RCC 7860 (cell line): Measurements from ENCODE around the gene POP5.
"Not testable (repeated sequence)": the region's sequence is repeated elsewhere in the genome, so short reads cannot be mapped to it uniquely, and the experiment has no call there.

Experiments used
- DNase-seq: peaks from one replicate; pipeline ENCODE4 v3.0.0-alpha.2; 2015; ENCODE audit warnings: low spot score
- FAIRE-seq: peaks from 2 replicates; lab custom pipeline; 2012; peaks lifted over from hg19 to GRCh38; lab: Jason Lieb, UNC

Gene POP5, protein sequence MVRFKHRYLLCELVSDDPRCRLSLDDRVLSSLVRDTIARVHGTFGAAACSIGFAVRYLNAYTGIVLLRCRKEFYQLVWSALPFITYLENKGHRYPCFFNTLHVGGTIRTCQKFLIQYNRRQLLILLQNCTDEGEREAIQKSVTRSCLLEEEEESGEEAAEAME

DNA sequence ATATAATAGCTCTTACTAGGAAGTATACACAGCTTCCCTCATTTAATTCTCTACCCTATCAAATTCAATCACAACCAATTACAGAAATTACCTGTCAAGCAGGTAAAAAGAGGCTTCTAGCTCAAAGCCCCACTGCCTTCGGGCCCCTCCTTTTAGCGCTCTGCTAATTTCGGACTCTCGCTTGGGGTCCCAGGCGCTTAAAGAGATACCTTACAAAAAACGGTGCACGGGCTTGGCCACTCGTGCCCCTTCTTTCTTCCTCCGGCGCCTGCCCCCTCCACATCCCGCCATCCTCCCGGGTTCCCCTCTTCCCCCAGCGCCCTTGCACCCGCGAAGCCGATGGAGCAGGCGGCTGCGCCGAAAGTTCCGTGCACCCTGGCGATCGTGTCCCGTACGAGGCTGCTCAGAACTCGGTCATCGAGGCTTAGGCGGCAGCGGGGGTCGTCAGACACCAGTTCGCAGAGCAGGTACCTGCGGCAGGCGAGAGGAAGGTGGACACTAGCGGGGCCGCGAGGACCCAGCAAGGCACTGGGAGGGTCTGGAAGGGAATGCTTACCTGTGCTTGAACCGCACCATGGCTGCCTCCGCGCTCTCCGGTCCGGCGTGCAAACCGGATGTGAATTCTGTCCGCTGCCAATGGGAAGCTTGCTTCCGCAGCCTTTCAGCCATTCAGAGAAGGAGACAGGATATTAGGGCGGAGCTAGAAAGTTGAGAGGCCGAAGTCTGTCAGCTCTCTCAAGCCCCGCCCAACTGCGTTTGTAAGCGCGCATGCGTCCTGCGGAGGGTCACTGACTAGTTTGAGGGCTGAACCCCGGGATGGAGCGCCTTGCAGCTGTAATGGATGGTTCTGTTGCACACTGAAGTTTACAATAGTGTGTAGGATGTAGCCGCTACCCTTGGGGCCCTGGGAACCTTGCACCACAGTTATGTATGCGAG, at the start of gene POP5:
Gene POP5, minus strand, starts transcription at position 616 of the 937 bp plus-strand sequence. Its CDS starts 40 bp downstream, at position 576.
- FAIRE-seq: peak; percentile 85

DNA sequence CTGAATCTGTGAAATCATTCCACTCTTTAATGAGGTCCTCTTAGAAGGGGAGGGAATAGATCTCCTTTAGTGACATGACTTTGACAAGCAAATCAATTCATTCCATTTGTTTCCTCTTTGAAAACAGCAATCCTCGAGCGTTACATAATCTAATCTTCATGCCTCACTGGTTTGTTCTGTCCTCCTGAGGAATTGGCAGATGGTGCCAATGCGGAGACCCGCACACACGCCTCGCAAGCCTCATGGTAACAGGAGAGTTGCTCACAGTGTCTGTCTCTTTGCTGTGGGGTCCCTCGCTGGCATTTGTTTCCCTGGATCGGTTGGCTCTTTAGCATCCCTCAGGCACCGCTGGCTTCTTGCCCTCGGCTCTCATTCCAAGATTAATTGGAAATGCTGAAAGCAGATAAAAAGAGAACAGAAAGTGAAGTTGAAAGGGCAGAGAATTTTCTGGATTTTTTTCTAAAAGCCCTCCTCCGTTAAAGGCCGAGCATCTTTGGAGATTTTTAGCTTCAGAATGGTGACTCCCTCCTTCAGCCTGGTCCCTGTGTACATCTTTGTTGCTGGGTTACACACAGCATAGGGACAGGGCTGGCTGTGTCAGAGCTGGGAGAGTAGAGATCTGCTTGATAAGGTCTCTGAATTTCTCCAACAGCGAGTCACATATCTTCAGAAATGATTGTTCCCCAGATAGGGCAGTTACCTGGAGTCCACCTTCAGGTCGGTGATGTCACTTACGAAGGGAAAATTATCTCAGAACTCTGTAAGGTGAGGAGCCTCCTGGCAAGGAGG, 49.1 kb upstream of the POP5 start:
- no peak for FAIRE-seq
- no peak for DNase-seq

More for the DNA sequence above, at the start of gene POP5:
- DNase-seq: peak; percentile 93

DNA sequence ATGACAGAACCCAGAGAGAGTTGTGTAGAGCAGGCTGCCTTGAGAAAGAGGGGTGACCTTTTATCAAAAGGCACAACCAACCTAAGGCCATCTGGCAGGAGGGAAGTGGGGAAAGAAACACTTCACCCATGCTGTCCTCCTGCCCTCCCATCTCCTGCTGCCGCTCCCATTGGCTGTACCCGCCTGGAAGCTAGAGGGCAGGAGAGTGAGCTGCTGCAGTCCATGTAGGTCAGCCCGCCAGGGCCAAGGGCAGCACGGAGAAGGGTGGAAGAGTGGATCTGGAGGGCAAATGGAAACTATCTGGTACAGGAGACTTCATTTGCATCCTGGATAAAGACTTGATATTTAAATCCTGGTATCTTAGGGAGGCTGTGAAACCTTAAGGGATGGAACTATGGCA, 47.7 kb upstream of the POP5 start:
- DNase-seq: no peak
- FAIRE-seq: no peak

DNA sequence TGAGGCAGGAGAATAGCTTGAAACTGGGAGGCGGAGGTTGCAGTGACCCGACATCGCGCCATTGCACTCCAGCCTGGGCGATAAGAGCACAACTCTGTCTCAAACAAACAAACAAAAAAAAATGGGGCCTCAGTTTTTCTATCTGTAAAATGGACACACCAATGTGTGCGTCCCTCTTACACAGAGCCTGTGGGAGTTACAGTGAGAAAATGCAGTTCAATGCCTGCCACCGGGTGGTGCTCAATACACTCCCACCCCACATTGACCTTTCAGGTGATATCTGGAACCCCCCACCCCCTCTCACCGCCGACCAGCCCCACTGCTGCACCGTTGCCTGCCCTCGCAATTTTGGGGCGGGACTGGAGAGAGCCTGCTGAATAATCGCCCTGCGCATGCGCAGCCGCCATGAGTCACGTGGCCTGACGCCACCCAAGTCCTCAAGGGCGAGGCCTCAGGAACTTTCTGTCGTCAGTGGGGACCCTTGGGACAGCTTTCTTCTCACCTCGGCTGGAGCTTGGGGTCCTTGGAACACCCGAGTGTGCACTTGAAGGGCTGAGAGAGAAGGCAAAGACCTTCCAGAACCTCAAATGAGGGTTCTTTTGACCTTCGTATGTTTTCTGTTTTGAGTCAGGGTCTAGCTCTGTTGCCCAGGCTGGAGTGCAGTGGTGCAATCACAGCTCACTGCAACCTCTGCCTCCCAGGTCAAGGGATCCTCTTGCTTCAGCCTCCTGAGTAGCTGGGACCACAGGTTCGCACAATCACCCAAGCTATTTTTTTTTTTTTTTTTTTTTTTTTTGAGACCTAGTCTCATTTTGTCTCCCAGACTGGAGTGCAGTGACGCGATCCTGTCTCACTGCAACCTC, 44.6 kb upstream of the POP5 start:
- no peak for FAIRE-seq

DNA sequence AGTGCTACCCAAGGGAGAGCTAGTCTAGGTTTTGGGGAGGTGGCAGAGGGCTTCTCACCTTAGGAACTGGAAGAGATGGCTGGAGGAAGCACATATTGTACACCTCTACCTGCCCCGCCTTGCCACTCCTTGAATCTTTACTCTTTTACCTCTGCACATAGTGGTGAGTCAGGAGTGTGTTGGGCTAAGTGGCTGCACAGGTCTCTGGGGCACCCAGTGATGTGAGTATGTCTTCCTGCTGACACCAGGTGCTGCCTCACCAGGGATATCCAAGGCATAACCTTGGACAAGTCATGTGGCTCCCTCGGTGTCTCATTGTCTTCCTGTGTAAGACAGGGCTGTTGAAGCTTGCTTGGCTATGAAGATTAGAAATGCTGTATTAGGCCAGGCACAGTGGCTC, 39.4 kb upstream of the POP5 start:
- DNase-seq: no peak
- FAIRE-seq: no peak

More for the DNA sequence above, 44.6 kb upstream of the POP5 start:
- no peak for DNase-seq

DNA sequence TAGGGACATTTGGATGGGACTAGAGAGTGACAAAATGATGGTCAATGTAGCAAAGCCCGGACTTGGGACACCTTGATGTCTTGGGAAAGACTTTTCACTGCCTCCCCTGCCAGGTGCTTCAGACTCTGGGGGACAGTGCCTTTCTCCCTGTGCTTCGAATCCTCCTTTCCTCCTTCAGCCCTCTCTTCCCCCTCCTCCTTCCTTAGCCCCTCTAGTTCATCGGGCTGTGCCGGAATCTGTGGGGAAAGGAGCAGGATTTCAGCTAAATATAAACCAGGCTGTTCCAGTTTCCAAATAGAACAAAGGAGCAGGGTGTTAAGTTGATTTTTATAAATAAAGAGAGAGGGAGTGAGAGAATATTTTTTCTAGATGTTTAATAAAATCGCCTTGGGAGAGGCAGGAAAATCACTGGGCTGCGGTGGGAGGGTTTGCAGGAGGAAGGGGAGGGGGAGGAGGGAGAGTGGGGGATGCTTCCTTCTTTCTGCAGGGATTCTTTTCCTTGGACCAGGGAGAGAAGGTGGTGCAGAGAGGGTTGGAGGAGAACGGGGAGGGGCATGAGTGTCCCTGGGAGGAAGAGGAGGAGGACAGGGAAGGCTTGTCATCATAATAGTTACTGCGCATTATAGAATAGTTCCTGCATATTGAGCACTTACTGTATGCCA, 37.9 kb upstream of the POP5 start:
- DNase-seq: no peak
- no peak for FAIRE-seq

DNA sequence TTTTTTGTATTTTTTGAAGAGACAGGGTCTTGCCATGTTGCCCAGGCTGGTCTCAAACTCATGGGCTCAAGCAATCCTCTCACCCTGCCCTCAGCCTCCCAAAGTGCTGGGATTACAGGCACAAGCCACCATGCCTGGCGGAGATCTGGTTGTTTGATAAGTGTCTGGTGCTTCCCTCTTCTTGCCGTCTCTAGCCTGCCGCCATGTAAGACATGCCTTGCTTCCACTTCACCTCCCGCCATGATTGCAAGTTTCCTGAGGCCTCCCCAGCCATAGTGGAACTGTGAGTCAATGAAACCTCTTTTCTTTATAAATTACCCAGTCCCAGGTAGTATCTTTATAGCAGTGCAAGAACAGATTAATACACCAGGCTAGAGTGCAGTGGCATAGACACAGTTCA, 36.6 kb upstream of the POP5 start:
- FAIRE-seq, DNase-seq: not testable (repeated sequence)

DNA sequence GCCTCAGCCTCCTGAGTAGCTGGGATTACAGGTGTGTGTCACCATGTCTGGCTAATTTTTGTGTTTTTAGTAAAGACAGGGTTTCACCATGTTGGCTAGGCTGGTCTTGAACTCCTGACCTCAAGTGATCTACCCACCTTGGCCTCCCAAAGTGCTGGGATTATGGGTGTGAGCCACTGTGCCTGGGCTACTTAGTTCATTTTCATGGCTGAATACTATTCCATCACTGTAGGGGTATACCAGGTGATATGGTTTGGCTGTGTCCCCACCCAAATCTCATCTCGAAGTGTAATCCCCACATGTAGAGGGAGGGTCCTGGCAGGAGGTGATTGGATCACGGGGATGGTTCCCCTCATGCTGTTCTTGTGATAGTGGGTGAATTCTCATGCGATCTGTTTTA, 36.0 kb upstream of the POP5 start:
- not testable (repeated sequence) for FAIRE-seq, DNase-seq

DNA sequence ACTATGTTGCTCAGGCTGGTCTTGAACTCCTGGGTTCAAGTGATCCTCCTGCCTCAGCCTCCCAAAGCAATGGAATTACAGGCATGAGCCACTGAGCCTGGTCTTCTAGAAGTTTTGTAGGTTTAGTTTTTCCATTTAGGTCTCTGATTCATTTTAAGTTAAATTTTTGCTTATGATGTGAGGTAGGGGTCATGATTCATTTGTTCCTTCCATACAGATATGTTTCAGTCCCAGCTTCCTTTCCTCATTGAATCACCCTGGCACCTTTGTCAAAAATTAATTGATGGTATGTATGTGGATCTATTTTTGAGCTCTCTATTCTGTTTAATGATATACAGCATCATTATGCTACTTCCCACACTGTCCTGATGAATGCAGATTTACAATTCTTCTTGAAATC, 33.6 kb upstream of the POP5 start:
- DNase-seq (no peak), FAIRE-seq (no peak)

DNA sequence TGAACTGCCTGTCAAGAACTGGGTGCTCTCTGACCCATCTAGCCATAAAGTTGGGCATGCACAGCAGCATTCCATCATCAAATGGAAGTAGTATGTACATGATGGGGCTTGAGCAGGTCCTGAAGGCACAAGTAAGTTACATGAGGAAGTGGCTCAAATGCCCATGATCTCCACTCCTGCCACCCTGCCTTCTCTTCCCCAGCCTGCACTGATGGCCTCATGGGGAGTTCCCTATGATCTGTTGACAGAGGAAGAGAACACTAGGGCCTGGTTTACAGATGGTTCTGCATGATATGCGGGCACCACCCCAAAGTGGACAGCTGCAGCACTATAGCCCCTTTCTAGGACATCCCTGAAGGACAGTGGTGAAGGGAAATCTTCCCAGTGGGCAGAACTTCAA, 30.3 kb upstream of the POP5 start:
- DNase-seq, FAIRE-seq: not testable (repeated sequence)

DNA sequence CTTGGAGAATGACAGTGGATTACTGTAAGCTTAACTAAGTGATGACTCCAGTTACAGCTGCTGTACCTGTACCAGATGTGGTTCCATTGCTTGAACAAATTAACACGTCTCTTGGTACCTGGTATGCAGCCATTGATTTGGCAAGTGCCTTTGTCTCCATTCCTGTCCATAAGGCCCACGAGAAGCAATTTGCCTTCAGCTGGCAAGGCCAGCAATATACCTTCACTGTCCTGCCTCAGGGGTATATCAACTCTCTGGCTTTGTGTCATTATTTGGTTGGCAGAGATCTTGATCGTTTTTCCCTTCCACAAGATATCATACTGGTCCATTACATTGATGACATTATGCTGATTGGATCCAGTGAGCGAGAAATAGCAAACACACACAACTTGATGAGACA, 29.4 kb upstream of the POP5 start:
- FAIRE-seq (no peak), DNase-seq (no peak)

DNA sequence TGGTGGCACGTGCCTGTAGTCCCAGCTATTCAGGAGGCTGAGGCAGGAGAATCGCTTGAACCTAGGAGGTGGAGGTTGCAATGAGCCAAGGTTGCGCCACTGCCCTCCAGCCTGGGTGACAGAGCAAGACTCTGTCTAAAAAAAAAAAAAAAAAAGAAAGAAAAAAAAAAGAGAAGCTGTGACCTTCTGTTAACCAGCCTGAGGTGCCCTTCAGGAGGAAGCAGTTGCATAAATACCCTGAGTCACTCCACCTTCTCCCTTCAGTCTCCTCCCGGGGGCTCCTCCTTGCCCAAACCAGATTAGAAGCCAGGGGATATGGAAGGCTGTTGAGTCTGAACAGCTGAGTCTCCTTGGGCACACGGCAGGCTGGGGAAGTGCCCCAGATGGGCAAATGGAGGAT, 21.2 kb upstream of the POP5 start:
- FAIRE-seq, DNase-seq: not testable (repeated sequence)

DNA sequence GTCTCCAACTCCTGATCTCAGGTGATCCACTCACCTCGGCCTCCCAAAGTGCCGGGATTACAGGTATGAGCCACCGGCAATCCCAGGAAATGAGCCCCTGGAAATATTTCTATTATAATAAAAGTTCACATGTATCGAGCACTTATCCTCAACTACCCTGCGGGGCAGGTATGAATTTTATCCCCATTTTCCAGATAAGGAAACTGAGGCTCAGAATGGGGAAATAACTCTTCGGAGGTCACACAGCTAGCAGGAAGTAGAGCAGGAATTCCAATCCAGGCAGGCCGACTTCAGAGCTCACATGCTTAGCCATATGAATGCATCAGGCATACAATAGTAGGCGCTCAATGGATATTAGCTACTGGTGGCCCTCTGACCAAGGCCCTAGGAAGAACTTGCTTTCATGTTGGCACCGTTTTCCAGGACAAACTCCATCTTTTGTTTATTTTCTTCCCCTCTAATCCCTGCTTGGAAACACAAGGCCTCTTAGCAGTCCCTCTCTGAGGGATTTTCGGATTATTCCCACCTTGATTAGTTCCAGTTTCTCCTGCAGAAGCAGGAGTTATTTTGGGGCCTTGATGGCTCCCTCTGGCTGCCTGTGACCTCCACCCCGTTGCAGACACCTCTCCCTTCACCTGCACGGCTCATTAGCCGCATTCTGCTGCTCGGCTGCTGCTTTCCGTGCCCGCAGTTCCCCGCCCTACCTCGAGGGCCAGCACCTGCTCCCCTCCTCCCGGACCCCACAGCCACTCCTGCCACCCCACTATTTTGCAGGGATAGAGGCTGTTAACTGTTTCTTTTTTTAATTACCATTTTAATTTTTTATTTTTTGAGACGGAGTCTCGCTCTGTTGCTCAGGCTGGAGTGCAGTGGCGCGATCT, 18.7 kb upstream of the POP5 start:
- DNase-seq: no peak
- FAIRE-seq: no peak

DNA sequence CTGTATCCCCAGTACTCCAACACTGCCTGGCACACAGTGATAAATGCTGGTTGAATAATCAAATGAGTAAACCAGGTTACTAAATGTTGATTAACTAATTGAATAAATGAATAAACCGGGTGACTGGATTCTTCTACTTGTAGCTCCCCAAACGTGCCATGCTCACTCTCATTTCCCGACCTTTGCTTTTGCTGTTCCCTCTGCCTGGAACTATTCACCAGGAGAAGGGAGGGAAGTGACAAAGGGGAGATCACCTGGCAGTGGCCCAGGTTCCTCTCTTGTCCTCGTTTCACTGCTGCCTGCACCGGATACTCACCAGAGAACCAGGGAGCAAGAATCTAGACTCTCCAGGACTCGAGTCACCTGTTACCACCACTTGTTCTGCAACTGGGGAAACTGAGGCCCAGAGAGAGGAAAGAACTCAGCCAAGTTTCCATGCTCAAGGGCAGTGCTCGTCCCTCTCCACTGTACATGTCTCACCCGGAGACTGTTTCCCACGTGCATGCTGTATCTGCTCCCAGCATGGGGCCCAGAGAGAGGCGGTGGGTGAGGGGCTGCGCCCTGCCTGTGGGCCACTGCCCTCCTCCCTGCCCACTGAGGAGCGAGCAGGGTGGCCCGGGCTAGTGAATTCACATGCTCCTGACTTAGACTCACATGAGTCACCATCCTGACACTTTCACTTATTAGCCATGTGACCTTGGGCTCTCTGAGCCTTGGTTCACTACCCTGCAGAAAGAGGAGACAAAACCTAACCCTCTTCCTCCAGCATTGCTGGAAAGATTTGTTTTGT, 17.7 kb upstream of the POP5 start:
- DNase-seq: peak; percentile 72
- FAIRE-seq: peak; percentile 60

DNA sequence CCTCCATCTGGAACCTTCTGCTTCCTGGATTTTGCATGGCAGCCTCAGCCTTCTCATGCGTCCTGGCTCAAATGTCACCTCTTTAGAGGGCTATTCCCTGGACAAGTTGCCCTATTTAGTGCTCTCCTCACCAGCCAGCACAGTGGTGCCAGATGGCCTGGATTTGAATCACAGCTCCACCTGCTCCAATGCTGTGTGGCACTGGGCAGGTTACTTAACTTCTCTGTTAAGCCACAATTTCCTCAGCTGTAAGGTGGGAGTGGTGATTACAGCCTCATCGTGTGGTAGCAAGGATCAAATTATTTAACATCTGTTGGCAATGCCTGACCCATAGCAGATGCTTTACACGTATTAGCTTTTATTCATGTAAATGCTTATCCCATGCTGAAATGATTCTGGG, 16.7 kb upstream of the POP5 start:
- FAIRE-seq (no peak), DNase-seq (no peak)

DNA sequence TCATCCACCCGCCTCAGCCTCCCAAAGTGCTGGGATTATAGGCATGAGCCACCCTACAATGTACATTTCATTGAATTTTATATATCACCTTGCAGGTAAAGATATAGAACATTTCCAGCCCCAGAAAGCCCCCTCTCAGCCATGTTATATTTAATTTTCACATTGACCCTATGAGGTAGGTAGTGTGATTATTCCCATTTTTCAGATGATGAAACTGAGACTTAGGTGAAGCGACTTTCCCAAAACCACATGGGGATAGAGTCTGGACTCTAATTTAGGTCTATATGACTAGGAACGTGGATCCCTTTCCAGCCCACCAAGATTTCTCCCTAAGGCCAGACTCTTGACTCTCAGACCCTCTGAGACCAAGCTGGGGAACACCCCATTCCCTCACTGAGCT, 15.7 kb upstream of the POP5 start:
- DNase-seq (no peak), FAIRE-seq (no peak)

DNA sequence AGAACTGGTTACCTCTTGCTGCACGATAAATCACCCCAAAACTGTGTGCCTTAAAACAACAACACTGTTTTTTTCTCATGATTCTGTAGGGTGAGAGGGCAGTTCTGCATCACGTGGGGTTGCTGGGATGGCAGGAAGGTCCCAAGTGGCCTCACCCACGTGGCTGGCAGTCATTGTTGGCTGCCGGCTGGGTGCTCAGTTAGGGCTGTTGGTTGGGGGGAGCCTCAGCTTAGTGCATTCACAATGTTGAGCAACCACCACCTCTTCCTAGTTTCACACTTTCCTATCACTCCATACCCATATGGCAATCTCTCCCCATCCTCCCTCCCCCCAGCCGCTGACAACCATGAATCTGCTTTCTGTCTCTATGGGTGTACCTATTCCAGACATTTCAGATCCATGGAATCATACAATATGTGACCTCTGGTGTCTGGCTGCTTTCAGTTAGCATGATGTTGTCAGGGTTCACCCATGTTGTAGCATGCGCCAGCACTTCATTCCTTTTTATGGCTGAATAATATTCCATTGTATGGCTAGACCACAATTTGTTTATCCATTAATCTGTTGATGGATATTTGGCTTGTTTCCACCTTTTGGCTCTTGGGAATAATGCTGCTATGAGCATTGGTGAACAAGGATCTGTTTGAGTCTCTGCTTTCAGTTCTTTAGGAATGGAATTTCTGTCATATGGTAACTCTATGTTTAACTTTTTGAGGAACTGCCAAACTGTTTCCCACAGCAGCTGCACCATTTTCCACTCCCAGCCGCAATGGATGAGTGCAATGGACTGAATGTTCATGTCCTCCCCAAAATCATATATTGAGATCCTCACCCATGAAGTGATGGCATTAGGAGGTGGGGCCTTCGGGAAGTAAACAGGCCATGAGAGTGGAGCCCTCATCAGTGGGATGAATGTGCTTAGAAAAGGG, 11.2 kb upstream of the POP5 start:
- no peak for FAIRE-seq
- no peak for DNase-seq
